H9 (cell line): Measurements from ENCODE around the gene LNPK. TPM values are rescaled to one million over a fixed set of nuclear protein-coding genes. Genes with fewer than 3 reads are reported as not detected.

ENCODE experiments used
- DNase-seq: peaks from one replicate; pipeline ENCODE4 v3.0.0-alpha.2; 2017
- H2AFZ ChIP-seq: one replicate; pipeline ENCODE4 v1.6.1; 2013; ENCODE audit warnings: mild to moderate bottlenecking, low read length, control low read depth, moderate library complexity
- H2AK5ac ChIP-seq: 2 replicates; pipeline ENCODE4 v1.6.1; 2013; ENCODE audit warnings: low read length, control low read depth, mixed read lengths; ENCODE audit not compliant: insufficient read length
- H2BK120ac ChIP-seq: one replicate; pipeline ENCODE4 v1.6.1; 2013; ENCODE audit warnings: low read depth, mild to moderate bottlenecking, low read length, control low read depth, inconsistent platforms; ENCODE audit not compliant: poor library complexity, severe bottlenecking
- H2BK12ac ChIP-seq: 2 replicates; pipeline ENCODE4 v1.6.1; 2013; ENCODE audit warnings: low read length, control low read depth, mixed read lengths, low read depth; ENCODE audit not compliant: insufficient read length
- H2BK15ac ChIP-seq: 2 replicates; pipeline ENCODE4 v1.6.1; 2013; ENCODE audit warnings: low read depth, low read length, control low read depth
- H2BK20ac ChIP-seq: one replicate; pipeline ENCODE4 v1.6.1; 2013; ENCODE audit warnings: low read depth, mild to moderate bottlenecking, low read length, control low read depth, inconsistent platforms; ENCODE audit not compliant: poor library complexity, severe bottlenecking
- H2BK5ac ChIP-seq: 2 replicates; pipeline ENCODE4 v1.6.1; 2013; ENCODE audit warnings: low read length, control low read depth, mixed read lengths; ENCODE audit not compliant: insufficient read length
- H3K14ac ChIP-seq: 2 replicates; pipeline ENCODE4 v1.6.1; 2013; ENCODE audit warnings: low read length, control low read depth; ENCODE audit not compliant: insufficient read depth
- H3K18ac ChIP-seq: 2 replicates; pipeline ENCODE4 v1.6.1; 2013; ENCODE audit warnings: low read depth, mild to moderate bottlenecking, mixed read lengths, low read length, control low read depth; ENCODE audit not compliant: insufficient read length
- H3K23ac ChIP-seq: 2 replicates; pipeline ENCODE4 v1.6.1; 2013; ENCODE audit warnings: low read length, control low read depth, mixed read lengths, low read depth; ENCODE audit not compliant: insufficient read length
- H3K23me2 ChIP-seq: 2 replicates; pipeline ENCODE4 v1.6.1; 2013; ENCODE audit warnings: low read depth, mild to moderate bottlenecking, mixed read lengths, low read length, control low read depth; ENCODE audit not compliant: insufficient read length, poor library complexity, severe bottlenecking
- H3K27ac ChIP-seq: 2 replicates; pipeline ENCODE4 v1.5.1; 2013; ENCODE audit warnings: low read length, control low read depth, mixed read lengths, low read depth; ENCODE audit not compliant: insufficient read length
- H3K27me3 ChIP-seq: 2 replicates; pipeline ENCODE4 v1.6.1; 2013; ENCODE audit warnings: low read length, control low read depth, inconsistent platforms; ENCODE audit not compliant: insufficient read depth
- H3K4ac ChIP-seq: 2 replicates; pipeline ENCODE4 v1.6.1; 2013; ENCODE audit warnings: low read depth, mild to moderate bottlenecking, control low read depth, inconsistent platforms, low read length, moderate library complexity
- H3K4me1 ChIP-seq: 2 replicates; pipeline ENCODE4 v1.6.1; 2013; ENCODE audit warnings: low read length, control low read depth, inconsistent platforms; ENCODE audit not compliant: insufficient read depth
- H3K4me2 ChIP-seq: 2 replicates; pipeline ENCODE4 v1.6.1; 2013; ENCODE audit warnings: low read length, control low read depth, mixed read lengths; ENCODE audit not compliant: insufficient read length, insufficient read depth
- H3K56ac ChIP-seq: 2 replicates; pipeline ENCODE4 v1.6.1; 2013; ENCODE audit warnings: low read depth, mild to moderate bottlenecking, mixed read lengths, low read length, control low read depth; ENCODE audit not compliant: insufficient read length
- H3K79me1 ChIP-seq: 2 replicates; pipeline ENCODE4 v1.6.1; 2013; ENCODE audit warnings: low read depth, mild to moderate bottlenecking, moderate library complexity, low read length, control low read depth, inconsistent platforms; ENCODE audit not compliant: insufficient read depth, poor library complexity, severe bottlenecking
- H3K79me2 ChIP-seq: 2 replicates; pipeline ENCODE4 v1.6.1; 2013; ENCODE audit warnings: low read length, control low read depth, inconsistent platforms; ENCODE audit not compliant: insufficient read depth
- H3K9ac ChIP-seq: 2 replicates; pipeline ENCODE4 v1.6.1; 2013; ENCODE audit warnings: low read length, control low read depth, mixed read lengths; ENCODE audit not compliant: insufficient read length; ENCODE audit errors: extremely low read depth
- H3K9me3 ChIP-seq: one replicate; pipeline ENCODE4 v1.6.1; 2013; ENCODE audit warnings: low read depth, low read length, inconsistent platforms; ENCODE audit not compliant: control insufficient read depth
- H3T11ph ChIP-seq: one replicate; pipeline ENCODE4 v1.6.1; 2013; ENCODE audit warnings: mild to moderate bottlenecking, low read length, control low read depth, inconsistent platforms
- H4K20me1 ChIP-seq: one replicate; pipeline ENCODE4 v1.6.1; 2013; ENCODE audit not compliant: control insufficient read depth, insufficient read length, insufficient read depth
- H4K5ac ChIP-seq: 2 replicates; pipeline ENCODE4 v1.6.1; 2013; ENCODE audit warnings: low read depth, mild to moderate bottlenecking, mixed read lengths, low read length, control low read depth; ENCODE audit not compliant: insufficient read length
- H4K8ac ChIP-seq: replicated peaks from 2 replicates; pipeline ENCODE4 v1.6.1; 2013; ENCODE audit warnings: low read length, control low read depth, mixed read lengths, low read depth; ENCODE audit not compliant: insufficient read length
- H4K91ac ChIP-seq: 2 replicates; pipeline ENCODE4 v1.6.1; 2013; ENCODE audit warnings: low read depth, mild to moderate bottlenecking, moderate library complexity, mixed read lengths, low read length, control low read depth; ENCODE audit not compliant: insufficient read length
- H3K27ac Mint-ChIP-seq, 3 experiments: 2 replicates in 2 of 3; 3 replicates in 1 of 3; pipeline ENCODE4 v1.8.0; 2020 to 2021; ENCODE audit warnings: mixed read lengths in 3 of 3, mild to moderate bottlenecking in 1 of 3, moderate library complexity in 1 of 3
- H3K27me3 Mint-ChIP-seq: 2 replicates; pipeline ENCODE4 v1.8.0; 2021; ENCODE audit warnings: low read depth, mild to moderate bottlenecking, moderate library complexity, mixed read lengths
- H3K36me3 Mint-ChIP-seq, 3 experiments: 2 replicates in 2 of 3; 3 replicates in 1 of 3; pipeline ENCODE4 v1.8.0; 2020 to 2021; ENCODE audit warnings: low read depth in 3 of 3, mixed read lengths in 3 of 3; ENCODE audit not compliant: insufficient read depth in 1 of 3
- H3K4me1 Mint-ChIP-seq, 2 experiments: 2 replicates each; pipeline ENCODE4 v1.8.0; 2020; ENCODE audit warnings: mixed read lengths in 2 of 2
- H3K4me3 Mint-ChIP-seq, 2 experiments: 2 replicates in 1 of 2; 3 replicates in 1 of 2; pipeline ENCODE4 v1.8.0; 2020 to 2021; ENCODE audit warnings: mild to moderate bottlenecking in 2 of 2, mixed read lengths in 2 of 2, moderate library complexity in 1 of 2
- H3K9me3 Mint-ChIP-seq, 2 experiments: 2 replicates in 1 of 2; 3 replicates in 1 of 2; pipeline ENCODE4 v1.8.0; 2020; ENCODE audit warnings: mild to moderate bottlenecking in 2 of 2, mixed read lengths in 2 of 2, moderate library complexity in 1 of 2
- WGBS: extraction: QIAGEN DNeasy Blood & Tissue Kit; methylation state at CpG from one replicate; pipeline ENCODE4 v1.1.7; 2013; ENCODE audit warnings: missing lambda C conversion rate, low lambda C conversion rate, mixed read lengths; ENCODE audit not compliant: insufficient read length; ENCODE audit errors: extremely low coverage; 5-methylcytosine and 5-hydroxymethylcytosine counted together
- total RNA-seq: library from RNA; stranded (reverse); gene quantifications from 2 replicates; pipeline ENCODE4 v1.2.1, GENCODE V29; 2021
- TF ChIP-seq, protein P1 (sequence below): fragments of 200-600 bp; sonication (generic); conservative IDR thresholded peaks from 3 replicates; pipeline ENCODE4 v1.8.0; 2021; ENCODE audit warnings: antibody characterized with exemption, mild to moderate bottlenecking

LNPK gene
- total RNA-seq, 1 experiment from 2014 or later, result 8.5 TPM

DNA sequence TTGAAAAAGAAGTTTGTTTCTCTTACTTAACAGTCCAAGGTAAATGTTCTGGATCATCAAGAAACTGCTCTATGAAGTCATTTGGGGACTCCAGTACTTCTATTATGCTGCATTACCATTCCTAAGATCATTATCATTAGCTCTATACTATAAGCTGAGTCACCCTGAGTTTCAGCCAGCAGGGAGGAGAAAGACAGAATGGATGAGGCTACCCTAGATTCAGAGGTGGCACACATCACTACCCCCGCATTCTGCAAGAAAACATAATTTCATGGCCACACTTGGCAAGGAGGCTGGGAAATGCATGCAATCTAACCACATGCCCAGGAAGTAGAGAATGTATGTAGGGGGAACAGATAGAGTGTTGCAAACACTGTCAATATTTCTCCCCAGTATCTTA, 16.6 kb upstream of the LNPK start:
- no peak overlapping the region for H3K18ac ChIP-seq
- no peak for DNase-seq
- H2AFZ ChIP-seq, result no peak overlapping the region
- H3T11ph ChIP-seq, result no peak overlapping the region
- no peaks in the 10 kb centered on the region for H3K4me1 ChIP-seq
- Mint-ChIP-seq H3K27ac (no peak overlapping the region), H3K27me3 (peaks cover 10% of the 10 kb centered on the region), H3K4me1 (no peaks in the 10 kb centered on the region), H3K4me3 (no peak overlapping the region), H3K9me3 (peaks cover 0 to 3% of the 10 kb centered on the region in 2 experiments; a peak in 2 of 5 replicates), H3K36me3 (no peaks in the 10 kb centered on the region)
- WGBS, result no CpG with 5 or more reads among the region's 1 CpG
- no peaks in the 10 kb centered on the region for H3K79me2 ChIP-seq
- H4K5ac ChIP-seq, result no peak overlapping the region
- no peak overlapping the region for H2BK12ac ChIP-seq
- H4K91ac ChIP-seq, result no peak overlapping the region
- no peak overlapping the region for H2AK5ac ChIP-seq
- no peaks in the 10 kb centered on the region for H3K9me3 ChIP-seq
- no peak overlapping the region for H2BK5ac ChIP-seq
- H3K9ac ChIP-seq, result no peak overlapping the region
- no peak overlapping the region for H4K8ac ChIP-seq
- TF ChIP-seq, protein P1, sequence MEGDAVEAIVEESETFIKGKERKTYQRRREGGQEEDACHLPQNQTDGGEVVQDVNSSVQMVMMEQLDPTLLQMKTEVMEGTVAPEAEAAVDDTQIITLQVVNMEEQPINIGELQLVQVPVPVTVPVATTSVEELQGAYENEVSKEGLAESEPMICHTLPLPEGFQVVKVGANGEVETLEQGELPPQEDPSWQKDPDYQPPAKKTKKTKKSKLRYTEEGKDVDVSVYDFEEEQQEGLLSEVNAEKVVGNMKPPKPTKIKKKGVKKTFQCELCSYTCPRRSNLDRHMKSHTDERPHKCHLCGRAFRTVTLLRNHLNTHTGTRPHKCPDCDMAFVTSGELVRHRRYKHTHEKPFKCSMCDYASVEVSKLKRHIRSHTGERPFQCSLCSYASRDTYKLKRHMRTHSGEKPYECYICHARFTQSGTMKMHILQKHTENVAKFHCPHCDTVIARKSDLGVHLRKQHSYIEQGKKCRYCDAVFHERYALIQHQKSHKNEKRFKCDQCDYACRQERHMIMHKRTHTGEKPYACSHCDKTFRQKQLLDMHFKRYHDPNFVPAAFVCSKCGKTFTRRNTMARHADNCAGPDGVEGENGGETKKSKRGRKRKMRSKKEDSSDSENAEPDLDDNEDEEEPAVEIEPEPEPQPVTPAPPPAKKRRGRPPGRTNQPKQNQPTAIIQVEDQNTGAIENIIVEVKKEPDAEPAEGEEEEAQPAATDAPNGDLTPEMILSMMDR, result no peak
- H3K14ac ChIP-seq, result no peak overlapping the region
- no peak overlapping the region for H3K27ac ChIP-seq
- no peaks in the 10 kb centered on the region for H3K79me1 ChIP-seq
- no peak overlapping the region for H3K4me2 ChIP-seq
- H3K4ac ChIP-seq, result no peak overlapping the region
- H3K56ac ChIP-seq, result no peak overlapping the region
- no peaks in the 10 kb centered on the region for H4K20me1 ChIP-seq
- H3K23ac ChIP-seq, result no peak overlapping the region
- no peaks in the 10 kb centered on the region for H3K23me2 ChIP-seq
- no peaks in the 10 kb centered on the region for H3K27me3 ChIP-seq
- H2BK15ac ChIP-seq, result no peak overlapping the region
- no peak overlapping the region for H2BK120ac ChIP-seq
- H2BK20ac ChIP-seq, result no peak overlapping the region
